SK-MEL-5 (cell line): Measurements from ENCODE around the gene TM4SF5. TPM values are rescaled to one million over a fixed set of nuclear protein-coding genes. Genes with fewer than 3 reads are reported as not detected.

Experiments
- DNase-seq: peaks from one replicate; pipeline ENCODE4 v3.0.0-alpha.2; 2016; ENCODE audit warnings: low read depth, low spot score
- in situ Hi-C: cut with HindIII; loops from 2 replicates; pipeline ENCODE4 v1.10.0; 2016; ENCODE audit warnings: low sequenced_read_pairs, high pct_unique_total_duplicates, low pct_unique_long_range_greater_than_20kb
- total RNA-seq: library from RNA; depleted of rRNA; stranded (reverse); fragments of >200 nt; shearing (Covaris generic); gene quantifications from 2 replicates; pipeline ENCODE4 v1.2.3, GENCODE V29; 2014

TM4SF5 gene
- total RNA-seq, 1 experiment from 2014 or later = not detected

GRCh38 chr17:4743216-4743615 lies 28.5 kb upstream of the TM4SF5 start:
- DNase-seq = no peak
- in situ Hi-C loops = no loop called here

GRCh38 chr17:4743898-4744297 lies 27.8 kb upstream of the TM4SF5 start:
- no peak for DNase-seq
- in situ Hi-C loops = no loop called here

- in situ Hi-C loops = no loop called here
- no peak for DNase-seq
Measured at GRCh38 chr17:4744999-4745969, 26.4 kb upstream of the TM4SF5 start.

- no peak for DNase-seq
- in situ Hi-C loops = no loop called here
Measured at GRCh38 chr17:4747847-4748246, 23.8 kb upstream of the TM4SF5 start.

GRCh38 chr17:4748686-4749085 lies 23.0 kb upstream of the TM4SF5 start:
- in situ Hi-C loops = no loop called here
- DNase-seq = peak; percentile 11

GRCh38 chr17:4750606-4751005 lies 21.1 kb upstream of the TM4SF5 start:
- in situ Hi-C loops = no loop called here
- no peak for DNase-seq

- DNase-seq = no peak
- in situ Hi-C loops = no loop called here
Measured at GRCh38 chr17:4751932-4752331, 19.8 kb upstream of the TM4SF5 start.

- in situ Hi-C loops = no loop called here
- no peak for DNase-seq
Measured at GRCh38 chr17:4753392-4753791, 18.3 kb upstream of the TM4SF5 start.

- DNase-seq = no peak
- in situ Hi-C loops = no loop called here
Measured at GRCh38 chr17:4759776-4760236, 11.9 kb upstream of the TM4SF5 start.

- in situ Hi-C loops = no loop called here
- DNase-seq = no peak
Measured at GRCh38 chr17:4764595-4764994, 7.1 kb upstream of the TM4SF5 start.

- in situ Hi-C loops = no loop called here
- no peak for DNase-seq
Measured at GRCh38 chr17:4766201-4766600, 5.5 kb upstream of the TM4SF5 start.

GRCh38 chr17:4766723-4767122 lies 5.0 kb upstream of the TM4SF5 start:
- in situ Hi-C loops = no loop called here
- no peak for DNase-seq

- in situ Hi-C loops = no loop called here
- DNase-seq = no peak
Measured at GRCh38 chr17:4768298-4768697, 3.4 kb upstream of the TM4SF5 start.

- no peak for DNase-seq
- in situ Hi-C loops = no loop called here
Measured at GRCh38 chr17:4769628-4770027, 2.1 kb upstream of the TM4SF5 start.

- no peak for DNase-seq
- in situ Hi-C loops = no loop called here
Measured at GRCh38 chr17:4772235-4772613, 538 bp downstream of the TM4SF5 start.

- no peak for DNase-seq
- in situ Hi-C loops = no loop called here
Measured at GRCh38 chr17:4777969-4778760, 6.5 kb downstream of the TM4SF5 start.

- no peak for DNase-seq
- in situ Hi-C loops = no loop called here
Measured at GRCh38 chr17:4780325-4780955, 8.8 kb downstream of the TM4SF5 start.

GRCh38 chr17:4782652-4783051 lies 11.0 kb downstream of the TM4SF5 start:
- in situ Hi-C loops = no loop called here
- no peak for DNase-seq
